Measurements from ENCODE around the gene CAVIN4. TPM values are rescaled to one million over a fixed set of nuclear protein-coding genes. Genes with fewer than 3 reads are reported as not detected.

CAVIN4 gene
- polyA plus RNA-seq, 1 donor (not counting 4 experiments of a cell fraction or from before 2014, with no cell fraction given): 0.18 TPM

GRCh38 chr9:100601216-100601615 is 23.3 kb downstream of the CAVIN4 start:
- Histone ChIP-seq H3K4me1 (ENCODE audit: control insufficient read depth, extremely low read depth, insufficient read depth, low read length) (peaks cover 19% of the 10 kb centered on the region), H3K9me3 (ENCODE audit: control insufficient read depth, low read depth, low read length) (no peaks in the 10 kb centered on the region), H3K4me3 (ENCODE audit: control insufficient read depth in 2 of 3, extremely low read depth in 1 of 3, insufficient read depth in 2 of 3, low read depth in 1 of 3, low read length in 3 of 3) (no peak overlapping the region), H4K20me1 (ENCODE audit: control insufficient read depth, extremely low read depth, insufficient read depth, low read length) (no peaks in the 10 kb centered on the region), H3K27ac (ENCODE audit: control insufficient read depth, insufficient read depth, low read length) (no peak overlapping the region), H3K9ac (ENCODE audit: control insufficient read depth, extremely low read depth, insufficient read depth, low read length) (no peak overlapping the region), H3K27me3 (ENCODE audit: control insufficient read depth, extremely low read depth, insufficient read depth, low read length) (peaks cover 5% of the 10 kb centered on the region), H3K4me2 (ENCODE audit: control insufficient read depth, extremely low read depth, insufficient read depth, low read depth, low read length) (no peak overlapping the region), H2AFZ (ENCODE audit: control insufficient read depth, low read length) (no peak overlapping the region), H3K9me1 (ENCODE audit: control insufficient read depth, extremely low read depth, insufficient read depth, low read length) (no peaks in the 10 kb centered on the region), H3K36me3 (ENCODE audit: control insufficient read depth in 2 of 2, extremely low read depth in 1 of 2, insufficient read depth in 2 of 2, low read length in 2 of 2) (no peaks in the 10 kb centered on the region), H3K79me2 (ENCODE audit: control insufficient read depth, insufficient read depth, low read length) (no peaks in the 10 kb centered on the region)
- FAIRE-seq (no peak), DNase-seq (ENCODE audit: low read depth, low spot score) (no peak)
- TF ChIP-seq, protein P1, sequence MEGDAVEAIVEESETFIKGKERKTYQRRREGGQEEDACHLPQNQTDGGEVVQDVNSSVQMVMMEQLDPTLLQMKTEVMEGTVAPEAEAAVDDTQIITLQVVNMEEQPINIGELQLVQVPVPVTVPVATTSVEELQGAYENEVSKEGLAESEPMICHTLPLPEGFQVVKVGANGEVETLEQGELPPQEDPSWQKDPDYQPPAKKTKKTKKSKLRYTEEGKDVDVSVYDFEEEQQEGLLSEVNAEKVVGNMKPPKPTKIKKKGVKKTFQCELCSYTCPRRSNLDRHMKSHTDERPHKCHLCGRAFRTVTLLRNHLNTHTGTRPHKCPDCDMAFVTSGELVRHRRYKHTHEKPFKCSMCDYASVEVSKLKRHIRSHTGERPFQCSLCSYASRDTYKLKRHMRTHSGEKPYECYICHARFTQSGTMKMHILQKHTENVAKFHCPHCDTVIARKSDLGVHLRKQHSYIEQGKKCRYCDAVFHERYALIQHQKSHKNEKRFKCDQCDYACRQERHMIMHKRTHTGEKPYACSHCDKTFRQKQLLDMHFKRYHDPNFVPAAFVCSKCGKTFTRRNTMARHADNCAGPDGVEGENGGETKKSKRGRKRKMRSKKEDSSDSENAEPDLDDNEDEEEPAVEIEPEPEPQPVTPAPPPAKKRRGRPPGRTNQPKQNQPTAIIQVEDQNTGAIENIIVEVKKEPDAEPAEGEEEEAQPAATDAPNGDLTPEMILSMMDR (optimal IDR thresholded peaks at IDR 0.05 in 1 of 3, IDR thresholded peaks at IDR 0.05 in 1 of 3, conservative IDR thresholded peaks at IDR 0.05 in 1 of 3; ENCODE audit: extremely low read depth in 1 of 3, insufficient read depth in 2 of 3, low read length in 3 of 3): peak; percentile 80 to 83 (median 82)
- no peak for TF ChIP-seq EZH2 (IDR thresholded peaks at IDR 0.05; ENCODE audit: low read length)
- dilution Hi-C loops (cut with MboI; ENCODE audit: extremely low pct_ligation_motif_present, low sequenced_read_pairs): no loop called here

- Histone ChIP-seq H3K9me3 (ENCODE audit: control insufficient read depth, low read depth, low read length) (no peaks in the 10 kb centered on the region), H3K79me2 (ENCODE audit: control insufficient read depth, insufficient read depth, low read length) (no peaks in the 10 kb centered on the region), H3K9me1 (ENCODE audit: control insufficient read depth, extremely low read depth, insufficient read depth, low read length) (no peaks in the 10 kb centered on the region), H3K4me3 (ENCODE audit: control insufficient read depth in 2 of 3, extremely low read depth in 1 of 3, insufficient read depth in 2 of 3, low read depth in 1 of 3, low read length in 3 of 3) (no peak overlapping the region), H3K36me3 (ENCODE audit: control insufficient read depth in 2 of 2, extremely low read depth in 1 of 2, insufficient read depth in 2 of 2, low read length in 2 of 2) (no peaks in the 10 kb centered on the region), H3K9ac (ENCODE audit: control insufficient read depth, extremely low read depth, insufficient read depth, low read length) (no peak overlapping the region), H4K20me1 (ENCODE audit: control insufficient read depth, extremely low read depth, insufficient read depth, low read length) (no peaks in the 10 kb centered on the region), H3K4me1 (ENCODE audit: control insufficient read depth, extremely low read depth, insufficient read depth, low read length) (peaks cover 19% of the 10 kb centered on the region), H3K27me3 (ENCODE audit: control insufficient read depth, extremely low read depth, insufficient read depth, low read length) (no peaks in the 10 kb centered on the region), H2AFZ (ENCODE audit: control insufficient read depth, low read length) (no peak overlapping the region), H3K4me2 (ENCODE audit: control insufficient read depth, extremely low read depth, insufficient read depth, low read depth, low read length) (no peak overlapping the region), H3K27ac (ENCODE audit: control insufficient read depth, insufficient read depth, low read length) (no peak overlapping the region)
- dilution Hi-C loops (cut with MboI; ENCODE audit: extremely low pct_ligation_motif_present, low sequenced_read_pairs): no loop called here
- peak; percentile 67 for FAIRE-seq
- TF ChIP-seq EZH2 (IDR thresholded peaks at IDR 0.05; ENCODE audit: low read length): no peak
- TF ChIP-seq, protein P1 (optimal IDR thresholded peaks at IDR 0.05 in 1 of 3, IDR thresholded peaks at IDR 0.05 in 1 of 3, conservative IDR thresholded peaks at IDR 0.05 in 1 of 3; ENCODE audit: extremely low read depth in 1 of 3, insufficient read depth in 2 of 3, low read length in 3 of 3): peak; percentile 62 to 79 (median 67)
- peak; percentile 59 for DNase-seq (ENCODE audit: low read depth, low spot score)
Measured at GRCh38 chr9:100602342-100602801, 24.5 kb downstream of the CAVIN4 start.

All from keratinocyte (primary cell).